ENCODE results near the gene DDR2.

- TF ChIP-seq CTCF (IDR thresholded peaks at IDR 0.05; ENCODE audit: low read length) = no peak
- TF ChIP-seq EZH2 (optimal IDR thresholded peaks at IDR 0.05; ENCODE audit: low read depth, low read length) = no peak
- no peak for TF ChIP-seq EZH2phosphoT487 (IDR thresholded peaks at IDR 0.05; ENCODE audit: low read length)
Measured at GRCh38 chr1:162679298-162679697, 47.0 kb downstream of the DDR2 start.
